GM21619 (cell line): ENCODE data around the gene AGPS.
A peak's percentile ranks its signal among the peaks of the same experiment; 100 is the strongest.
"Not testable (repeated sequence)": the region's sequence is repeated elsewhere in the genome, so short reads cannot be mapped to it uniquely, and the experiment has no call there.

Experiments
- ATAC-seq: cut with Tn5 transposase; IDR thresholded peaks from one replicate; pipeline ENCODE4 v1.9.1; 2021; ENCODE audit not compliant: unreplicated experiment

Gene AGPS

DNA sequence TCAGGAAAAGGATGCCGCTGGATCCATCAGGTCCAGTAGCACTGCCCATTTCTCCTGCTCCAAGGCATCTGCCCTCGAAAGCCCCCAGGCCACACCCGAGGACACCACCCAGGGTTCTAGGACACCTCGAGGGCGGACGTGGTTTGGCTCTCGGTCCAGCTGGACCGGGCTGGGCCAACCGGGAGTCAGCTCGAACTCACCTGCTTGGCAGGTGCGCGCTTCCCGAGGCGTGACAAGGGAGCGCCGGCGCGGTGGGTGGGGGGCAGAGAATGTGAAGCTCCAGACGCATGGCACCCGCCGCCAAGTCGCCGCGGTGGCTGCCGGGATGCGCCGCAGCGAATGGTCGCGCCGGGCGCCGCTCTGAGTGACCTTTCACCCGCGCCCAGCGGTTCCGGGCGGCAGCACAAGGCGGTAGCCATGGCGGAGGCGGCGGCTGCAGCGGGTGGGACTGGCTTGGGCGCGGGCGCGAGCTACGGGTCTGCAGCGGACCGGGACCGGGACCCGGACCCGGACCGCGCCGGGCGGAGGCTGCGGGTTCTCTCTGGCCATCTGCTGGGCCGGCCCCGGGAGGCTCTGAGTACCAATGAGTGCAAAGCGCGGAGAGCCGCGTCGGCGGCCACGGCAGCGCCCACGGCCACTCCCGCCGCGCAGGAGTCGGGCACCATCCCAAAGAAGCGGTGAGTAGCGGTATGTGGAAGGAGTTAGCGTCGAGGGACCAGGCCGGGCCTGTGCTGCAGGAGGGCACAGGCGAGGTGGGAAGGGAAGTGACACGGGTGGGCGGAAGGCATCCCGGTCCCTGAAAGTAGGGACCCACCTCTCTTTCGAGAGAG, at the start of gene AGPS:
Gene AGPS, plus strand, starts transcription at position 401 of the 830 bp plus-strand sequence. Its CDS starts 17 bp downstream, at position 418.
- peak; percentile 87 for ATAC-seq

DNA sequence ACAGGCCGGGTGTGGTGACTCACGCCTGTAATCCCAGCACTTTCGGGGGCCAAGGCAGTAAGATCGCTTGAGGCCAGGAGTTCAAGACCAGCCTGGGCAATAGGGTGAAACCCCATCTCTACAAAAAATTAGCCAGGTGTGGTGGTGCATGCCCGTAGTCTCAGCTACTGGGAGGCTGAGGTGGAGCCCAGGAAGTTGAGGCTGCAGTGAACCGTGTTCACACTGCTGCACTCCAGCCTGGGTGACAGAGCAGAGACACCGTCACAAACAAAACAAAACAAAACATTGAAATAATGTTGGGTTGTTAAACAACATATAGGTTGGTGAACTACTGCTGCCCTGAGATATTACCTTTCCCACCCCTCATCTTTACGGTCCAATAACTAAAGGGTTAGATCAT, 48.8 kb upstream of the AGPS start:
- no peak for ATAC-seq

DNA sequence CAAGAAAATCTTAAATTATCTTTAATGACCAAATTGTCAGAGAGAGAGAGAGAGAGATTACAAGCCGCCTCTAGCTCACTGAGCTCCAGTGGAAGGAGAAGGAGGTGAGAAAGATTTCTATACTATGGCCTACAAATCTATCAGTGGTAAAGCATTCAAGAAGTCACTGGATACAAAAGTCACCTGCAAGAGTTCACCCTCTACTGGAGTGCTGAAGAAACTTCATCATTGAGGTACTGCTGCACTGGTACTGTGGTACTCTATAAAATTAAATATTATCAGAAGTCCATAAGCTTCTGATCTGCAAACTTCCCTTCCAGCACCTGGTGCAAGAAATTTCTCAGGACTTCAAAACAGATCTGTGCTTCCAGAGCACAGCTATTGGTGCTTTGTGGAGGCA, 48.3 kb upstream of the AGPS start:
- ATAC-seq: no peak

DNA sequence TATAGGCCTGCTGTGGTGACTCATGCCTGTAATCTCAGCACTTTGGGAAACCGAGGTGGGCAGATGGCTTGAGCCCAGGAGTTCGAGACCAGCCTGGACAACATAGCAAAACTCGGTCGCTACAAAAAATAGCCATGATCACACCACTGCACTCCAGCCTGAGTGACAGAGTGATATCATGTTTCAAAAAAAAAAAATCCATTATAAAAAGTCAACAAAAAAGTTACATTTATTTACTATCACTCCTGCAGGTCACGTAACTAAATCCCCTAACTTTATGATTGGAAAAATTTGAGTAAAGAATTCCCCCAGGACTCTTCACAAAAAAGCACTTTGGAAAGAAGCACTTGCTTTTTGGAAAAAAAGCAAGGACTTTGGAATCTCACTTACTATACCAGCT, 46.4 kb upstream of the AGPS start:
- ATAC-seq: no peak

DNA sequence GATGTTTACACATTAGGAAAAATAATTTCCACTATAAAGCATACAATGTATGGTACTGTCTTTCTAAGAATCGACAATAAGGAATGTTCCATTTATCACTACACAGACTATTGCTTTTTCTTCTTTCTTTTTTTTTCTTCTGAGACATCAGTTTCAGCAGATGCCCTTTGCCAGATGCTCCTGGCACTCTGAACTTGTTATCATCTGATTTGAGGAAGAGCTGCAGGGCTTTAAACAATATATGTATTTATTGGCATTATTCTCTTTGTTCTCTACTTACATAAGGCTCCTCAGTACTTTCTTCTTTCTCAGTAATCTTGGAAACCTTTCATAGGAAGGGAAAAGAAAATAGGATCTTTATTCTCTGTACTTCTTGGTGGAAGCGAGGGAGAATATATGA, 45.0 kb upstream of the AGPS start:
- ATAC-seq: no peak

DNA sequence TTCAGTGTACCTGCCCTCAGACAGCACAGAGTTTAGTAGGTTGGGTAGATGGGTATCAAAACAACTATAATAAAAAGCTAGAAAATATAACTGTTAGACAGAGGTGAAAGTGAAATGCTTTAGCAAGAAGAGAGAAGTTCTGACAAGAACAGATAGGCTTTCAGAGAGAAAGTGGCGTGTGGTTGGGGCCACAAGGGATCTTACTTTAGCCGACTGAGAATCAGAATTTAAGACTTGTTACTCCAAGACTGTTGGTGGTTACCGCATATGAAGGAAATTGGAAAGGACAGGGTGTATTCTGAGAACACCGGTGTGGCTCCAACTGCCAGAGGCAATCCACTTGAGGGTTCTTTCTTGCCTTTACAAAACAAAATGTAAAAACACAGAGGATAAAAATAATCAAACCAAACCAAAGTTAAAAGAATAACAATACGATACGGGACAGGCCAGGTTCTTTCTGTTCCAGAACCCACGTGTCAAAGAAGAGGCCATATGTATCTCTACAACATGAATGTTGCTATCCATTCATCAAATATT, 44.4 kb upstream of the AGPS start:
- ATAC-seq: no peak

DNA sequence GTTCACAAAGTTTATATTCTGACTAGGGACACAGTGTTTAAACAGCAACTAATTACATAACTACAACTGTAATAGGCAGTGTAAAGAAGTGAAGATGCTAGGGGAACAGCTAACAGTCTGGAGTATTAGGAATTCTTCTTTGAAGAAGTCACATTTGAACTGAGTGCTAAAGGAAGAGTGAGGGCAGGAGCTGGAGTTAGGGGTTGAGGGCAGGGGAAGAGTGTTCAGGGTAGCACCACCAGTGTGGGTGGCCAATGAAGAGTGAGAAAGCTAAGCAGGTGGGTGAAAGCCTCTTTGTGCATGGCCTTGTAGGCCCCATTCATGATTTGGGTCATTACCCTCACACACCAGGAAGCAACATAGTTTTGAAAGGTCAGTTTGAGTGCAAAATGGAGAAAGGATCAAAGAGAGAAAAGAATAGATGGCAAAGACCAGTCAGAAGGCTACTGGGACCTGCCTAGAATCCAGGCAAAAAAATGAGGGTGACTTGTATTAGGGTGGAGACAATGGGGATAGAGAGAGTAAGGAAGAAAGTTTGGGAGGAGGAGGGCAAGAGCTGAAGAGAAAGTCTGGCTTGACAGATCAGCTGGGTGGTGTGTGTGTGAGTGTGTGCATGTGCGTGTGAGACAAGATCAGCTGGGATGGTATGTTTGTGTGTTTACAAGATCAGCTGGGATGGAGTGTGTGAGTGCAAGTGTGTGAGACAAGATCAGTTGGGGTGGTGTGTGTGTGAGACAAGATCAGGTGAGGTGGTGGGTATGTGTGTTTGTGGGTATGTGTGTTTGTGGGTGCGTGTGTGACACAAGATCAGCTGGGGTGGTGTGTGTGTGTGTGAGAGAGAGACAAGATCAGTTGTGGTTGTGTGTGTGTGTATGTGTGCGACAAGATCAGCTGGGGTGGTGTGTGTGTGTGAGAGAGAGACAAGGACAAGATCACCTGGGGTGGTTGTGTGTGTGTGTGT, 43.6 kb upstream of the AGPS start:
- ATAC-seq: no peak

DNA sequence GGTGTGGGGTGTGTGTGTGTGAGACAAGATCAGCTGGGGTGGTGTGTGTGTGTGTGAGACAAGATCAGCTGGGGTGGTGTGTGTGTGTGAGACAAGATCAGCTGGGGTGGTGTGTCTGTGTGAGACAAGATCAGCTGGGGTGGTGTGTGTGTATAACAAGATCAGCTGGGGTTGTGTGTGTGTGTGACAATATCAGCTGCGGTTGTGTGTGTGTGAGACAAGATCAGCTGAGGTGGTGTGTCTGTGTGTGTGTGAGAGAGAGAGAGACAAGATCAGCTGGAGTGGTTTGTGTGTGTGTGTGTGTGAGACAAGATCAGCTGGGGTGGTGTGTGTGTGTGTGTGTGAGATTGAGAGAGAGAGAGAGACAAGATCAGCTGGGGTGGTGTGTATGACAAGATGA, 41.9 kb upstream of the AGPS start:
- not testable (repeated sequence) for ATAC-seq

DNA sequence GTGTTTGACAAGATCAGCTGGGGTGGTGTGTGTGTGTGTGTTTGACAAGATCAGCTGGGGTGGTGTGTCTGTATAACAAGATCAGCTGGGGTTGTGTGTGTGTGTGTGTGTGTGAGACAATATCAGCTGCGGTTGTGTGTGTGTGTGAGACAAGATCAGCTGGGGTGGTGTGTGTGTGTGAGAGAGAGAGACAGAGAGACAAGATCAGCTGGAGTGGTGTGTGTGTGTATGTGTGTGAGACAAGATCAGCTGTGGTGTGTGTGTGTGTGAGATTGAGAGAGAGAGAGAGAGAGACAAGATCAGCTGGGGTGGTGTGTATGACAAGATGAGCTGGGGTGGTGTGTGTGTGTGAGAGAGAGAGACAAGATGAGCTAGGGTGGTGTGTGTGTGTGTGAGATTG, 41.5 kb upstream of the AGPS start:
- ATAC-seq: not testable (repeated sequence)

DNA sequence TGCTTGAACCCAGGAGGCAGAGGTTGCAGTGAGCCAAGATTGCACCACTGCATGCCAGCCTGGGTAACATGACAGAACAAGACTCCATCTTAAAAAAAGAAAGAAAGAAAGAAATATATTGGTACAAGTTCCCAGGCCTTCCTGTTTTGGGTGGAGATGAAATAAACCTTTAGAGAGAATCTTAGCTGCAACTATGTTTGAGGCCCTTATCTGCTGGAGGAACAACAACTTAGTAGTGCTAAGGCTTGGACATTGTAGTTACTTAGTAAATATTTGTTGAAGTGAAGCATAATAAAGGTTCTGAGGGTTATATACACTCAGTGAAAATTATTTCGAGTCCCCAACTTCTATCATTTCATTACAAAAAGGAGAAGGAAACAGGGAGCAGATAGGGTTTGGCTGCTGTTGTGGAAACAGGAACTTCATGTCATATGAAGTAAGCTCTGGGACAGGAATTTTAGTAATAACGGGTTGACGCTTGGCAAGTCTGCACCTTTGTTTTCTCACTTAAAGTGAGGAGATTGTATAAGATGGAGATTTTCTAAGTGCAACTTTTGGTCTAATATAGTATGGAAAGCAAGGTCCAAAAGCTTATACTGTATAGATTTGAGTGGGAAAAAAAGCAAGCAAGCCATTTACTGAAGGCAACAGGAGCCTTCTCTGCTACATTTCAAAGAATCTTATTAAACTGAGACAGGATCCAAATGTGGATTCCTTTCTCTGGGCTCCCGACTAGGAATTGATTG, 40.0 kb upstream of the AGPS start:
- no peak for ATAC-seq

DNA sequence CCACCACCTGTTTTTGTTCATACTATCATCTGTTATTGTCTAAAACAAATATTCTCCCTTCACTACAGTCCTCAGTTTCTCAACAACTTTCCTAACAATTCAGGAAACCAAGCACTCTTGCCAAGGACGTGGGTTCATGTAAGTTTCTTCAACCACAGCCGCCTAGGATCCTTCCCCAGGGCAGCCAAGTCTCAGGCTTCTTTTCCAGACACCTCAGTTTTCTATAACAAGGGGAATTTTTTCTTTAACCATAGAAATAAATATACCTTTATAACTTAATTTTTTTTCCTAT, 39.4 kb upstream of the AGPS start:
- ATAC-seq: no peak

DNA sequence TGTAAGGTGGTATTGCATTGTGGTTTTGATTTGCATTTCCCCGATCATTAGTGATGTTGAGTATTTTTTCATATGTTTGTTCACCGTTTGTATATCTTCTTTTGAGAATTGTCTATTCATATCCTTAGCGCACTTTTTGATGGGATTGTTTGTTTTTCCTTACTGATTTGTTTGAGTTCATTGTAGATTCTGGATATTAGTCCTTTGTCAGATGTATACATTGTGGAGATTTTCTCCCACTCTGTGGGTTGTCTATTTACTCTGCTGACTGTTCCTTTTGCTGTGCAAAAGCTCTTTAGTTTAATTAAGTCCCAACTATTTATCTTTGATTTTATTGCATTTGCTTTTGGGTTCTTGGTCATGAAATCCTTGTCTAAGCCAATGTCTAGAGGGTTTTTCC, 38.0 kb upstream of the AGPS start:
- ATAC-seq: not testable (repeated sequence)

DNA sequence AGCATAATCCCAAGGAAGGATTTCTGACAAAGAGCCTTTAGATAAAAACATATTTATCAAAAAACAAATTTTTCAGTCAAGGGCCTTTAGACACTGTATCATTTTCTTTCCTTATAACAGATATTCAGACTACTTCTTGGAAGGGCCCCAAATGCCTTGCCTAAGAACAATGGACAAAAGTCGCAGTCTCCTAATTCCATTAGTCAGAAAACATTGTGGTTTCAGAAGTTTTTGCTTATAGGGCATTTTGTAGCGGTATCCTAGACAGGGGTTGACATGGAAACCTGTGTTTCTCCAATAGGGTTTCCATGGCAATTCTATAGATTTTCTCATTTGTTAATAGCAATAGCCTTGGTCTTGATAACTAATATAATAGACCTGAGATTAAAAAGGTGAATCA, 36.7 kb upstream of the AGPS start:
- ATAC-seq: no peak

DNA sequence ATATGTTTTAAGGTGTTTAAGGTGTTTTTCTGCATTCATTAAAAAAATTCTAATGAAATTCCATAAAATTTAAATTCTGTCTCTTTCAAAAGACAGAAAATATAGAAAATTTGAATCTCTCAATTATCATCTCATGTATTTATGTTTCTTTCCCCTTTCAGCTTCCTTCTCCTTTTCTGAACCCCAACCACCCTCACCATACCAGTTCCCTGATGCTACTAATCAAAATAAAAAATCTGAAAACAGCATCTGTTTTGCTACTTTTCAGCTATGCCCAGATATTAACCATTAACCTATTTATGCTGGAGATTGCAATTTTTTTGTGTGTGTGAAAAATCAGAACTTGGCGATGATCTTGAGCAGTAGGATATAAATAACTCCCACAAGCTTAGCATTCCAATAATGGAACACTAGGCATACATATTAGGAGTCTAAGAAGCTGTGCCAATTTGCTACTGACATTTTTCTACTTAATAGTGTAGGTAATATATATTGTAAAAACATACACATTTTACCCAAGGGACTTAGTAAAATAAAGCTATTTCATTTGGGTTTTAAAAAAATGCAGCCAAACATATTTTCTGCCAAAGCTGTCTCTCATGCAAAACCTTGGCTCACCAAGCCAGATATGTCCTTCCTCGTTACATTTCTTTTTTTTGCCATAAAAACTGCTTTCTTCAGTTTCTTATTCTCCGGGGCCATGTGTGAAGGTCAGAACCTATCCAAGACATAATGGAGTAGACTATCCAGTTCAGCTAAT, 32.6 kb upstream of the AGPS start:
- ATAC-seq: no peak

DNA sequence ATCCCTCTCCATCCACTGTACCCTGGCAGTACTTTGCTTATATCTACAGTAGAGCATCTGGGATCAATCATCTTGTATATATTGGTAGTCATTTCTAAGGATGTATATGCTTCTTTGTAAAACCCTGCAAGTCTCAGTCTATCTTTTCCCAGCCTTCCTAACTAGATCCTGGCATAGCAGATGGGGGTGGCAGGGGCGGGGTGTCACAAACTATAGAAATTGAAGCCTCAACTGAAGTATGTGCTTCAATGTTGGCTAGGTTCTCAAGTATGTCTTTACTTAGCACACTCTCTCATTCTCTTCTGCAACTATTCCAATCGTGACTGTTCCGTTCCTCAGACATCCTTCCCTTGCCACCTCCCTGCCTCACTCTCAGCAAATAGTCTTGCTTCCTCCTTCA, 30.1 kb upstream of the AGPS start:
- no peak for ATAC-seq

DNA sequence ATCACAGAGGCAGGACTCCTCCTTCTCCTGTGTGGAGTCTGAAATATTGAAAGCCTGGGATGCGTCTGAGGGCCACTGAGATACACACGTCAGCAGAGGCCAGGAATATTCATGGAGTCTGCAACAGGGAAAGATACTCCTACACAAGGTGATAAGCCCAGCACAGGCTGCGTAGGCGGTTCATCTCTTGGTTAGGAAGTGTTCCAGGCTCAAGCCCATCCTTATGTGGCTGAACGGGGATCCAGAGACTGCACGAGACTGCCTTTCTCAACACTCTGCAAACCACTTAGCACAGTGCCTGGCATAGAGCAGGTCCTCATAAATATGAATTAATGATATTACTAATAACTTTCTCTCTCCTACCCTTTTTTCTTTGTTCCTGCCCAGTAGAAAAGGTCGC, 29.2 kb upstream of the AGPS start:
- ATAC-seq: no peak

DNA sequence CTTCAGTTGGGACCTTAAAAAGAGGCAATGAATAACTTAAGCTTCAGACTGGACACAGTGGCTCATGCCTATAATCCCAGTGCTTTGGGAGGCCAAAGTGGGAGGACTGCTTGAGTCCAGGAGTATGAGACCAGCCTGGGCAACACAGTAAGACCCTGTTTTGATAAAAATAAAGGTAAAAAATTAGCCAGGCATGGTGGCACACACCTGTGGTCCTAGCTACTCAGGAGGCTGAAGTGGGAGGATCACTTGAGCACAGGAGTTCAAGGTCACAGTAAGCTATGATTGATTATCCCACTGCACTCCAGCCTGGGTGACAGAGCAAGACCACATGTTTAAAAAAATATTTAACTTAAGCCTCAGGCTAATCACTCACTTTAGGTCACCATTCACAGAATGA, 26.8 kb upstream of the AGPS start:
- not testable (repeated sequence) for ATAC-seq

DNA sequence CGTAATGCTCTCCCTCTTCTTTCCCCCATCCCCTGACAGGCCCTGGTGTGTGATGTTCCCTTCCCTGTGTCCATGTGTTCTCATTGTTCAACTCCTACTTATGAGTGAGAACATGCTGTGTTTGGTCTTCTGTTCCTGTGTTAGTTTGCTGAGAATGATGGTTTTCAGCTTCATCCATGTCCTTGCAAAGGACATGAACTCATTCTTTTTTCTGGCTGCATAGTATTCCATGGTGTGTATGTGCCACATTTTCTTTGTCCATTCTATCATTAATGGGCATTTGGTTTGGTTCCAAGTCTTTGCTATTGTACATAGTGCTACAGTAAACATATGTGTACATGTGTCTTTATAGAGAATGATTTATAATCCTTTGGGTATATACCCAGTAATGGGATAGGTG, 24.6 kb upstream of the AGPS start:
- ATAC-seq: not testable (repeated sequence)

DNA sequence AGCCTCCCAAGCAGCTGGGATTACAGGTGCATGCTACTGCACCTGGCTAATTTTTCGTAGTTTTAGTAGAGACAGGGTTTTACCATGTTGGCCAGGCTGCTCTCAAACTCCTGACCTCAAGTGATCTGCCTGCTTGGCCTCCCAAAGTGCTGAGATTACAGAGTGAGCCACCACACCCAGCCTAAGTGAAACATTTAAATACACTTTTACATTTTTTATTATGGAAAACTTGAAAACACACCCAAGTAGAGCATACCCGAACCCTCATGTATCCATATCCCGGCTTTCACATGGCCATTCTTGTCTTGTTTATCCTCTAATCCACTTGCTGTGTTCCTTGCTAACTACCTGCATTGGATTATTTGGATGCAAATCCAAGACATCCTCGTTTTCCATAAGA, 13.2 kb upstream of the AGPS start:
- ATAC-seq: no peak

DNA sequence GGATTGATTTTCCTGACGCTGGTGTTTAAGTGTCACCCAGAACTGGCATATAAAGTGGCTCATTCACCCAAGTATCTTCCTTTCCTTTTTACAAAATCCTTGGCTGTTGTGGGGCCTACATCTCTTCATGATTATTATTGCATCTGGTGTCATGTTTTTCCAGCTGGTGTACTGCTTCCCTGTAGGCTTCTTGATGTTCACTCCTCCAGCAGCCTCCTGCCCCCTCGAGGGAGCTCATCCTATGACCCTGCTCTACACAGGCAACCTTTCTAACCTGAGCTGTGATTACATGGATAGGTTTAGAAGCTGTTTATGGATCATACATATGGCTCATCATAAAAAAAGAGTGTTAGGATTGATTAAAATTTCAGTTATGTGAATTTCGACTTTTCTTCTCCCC, 12.4 kb upstream of the AGPS start:
- ATAC-seq: no peak

DNA sequence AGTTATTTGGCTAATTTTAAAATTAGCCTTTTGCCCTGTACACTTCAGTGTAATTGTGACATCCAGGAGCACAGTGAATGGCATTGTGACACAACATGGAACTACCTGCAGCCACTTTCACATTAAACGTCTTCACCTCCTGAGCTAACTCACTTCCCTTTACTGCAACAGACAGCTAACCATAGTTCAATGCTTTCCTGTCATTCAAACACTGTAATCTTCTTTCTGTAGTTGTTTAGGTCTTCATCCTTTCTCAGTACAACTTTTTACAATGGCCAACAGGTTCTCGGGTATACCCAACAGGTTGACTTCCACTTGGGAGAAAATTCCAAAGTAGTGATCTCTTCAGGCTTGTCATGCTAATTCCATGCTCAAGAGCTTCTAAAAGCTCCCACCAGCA, 8.6 kb upstream of the AGPS start:
- no peak for ATAC-seq
